ENCODE measurements around the gene QSOX1. TPM values are rescaled to one million over a fixed set of nuclear protein-coding genes. Genes with fewer than 3 reads are reported as not detected.

The QSOX1 gene
- total and polyA plus RNA-seq, 8 donors = 67.5 to 143 (median 112) TPM

GRCh38 chr1:180157576-180158057 is 2.9 kb downstream of the QSOX1 start:
- ATAC-seq = peak; percentile 67 to 75 (median 74)
- H3K27ac ChIP-seq = peak overlapping the region; percentile 77 to 94 (median 88)
- DNase-seq = peak in 5 of 6 donors; percentile 37 to 85 (median 81)

GRCh38 chr1:180158149-180159147 is 3.8 kb downstream of the QSOX1 start:
- H3K9me3 ChIP-seq = no peaks in the 10 kb centered on the region
- DNase-seq (peak; percentile 61 to 74 (median 72)), ATAC-seq (peak; percentile 43 to 46 (median 44)), FAIRE-seq (no peak)
- H3K4me1 ChIP-seq = peaks cover 19 to 56% (median 51%) of the 10 kb centered on the region in 3 donors
- peak overlapping the region; percentile 77 to 94 (median 88) for H3K27ac ChIP-seq
- H3K36me3 ChIP-seq = no peaks in the 10 kb centered on the region
- intact Hi-C loops (cut with DNase I) = no loop called here
- no peaks in the 10 kb centered on the region for H3K27me3 ChIP-seq
- WGBS, 2 donors = 27 to 32% methylated on average over 16 of the region's 16 CpGs
- no peak for TF ChIP-seq CTCF (IDR thresholded peaks at IDR 0.05)
- peak overlapping the region in 2 of 4 donors; percentile 9 to 10 for H3K4me3 ChIP-seq

More at GRCh38 chr1:180157576-180158057, 2.9 kb downstream of the QSOX1 start:
- no peak for FAIRE-seq
- 16 to 19% methylated on average over 3 of the region's 3 CpGs for WGBS, 2 donors
- peaks cover 19 to 51% (median 44%) of the 10 kb centered on the region in 3 donors for H3K4me1 ChIP-seq
- H3K9me3 ChIP-seq = no peaks in the 10 kb centered on the region
- no peaks in the 10 kb centered on the region for H3K27me3 ChIP-seq
- intact Hi-C loops (cut with DNase I) = no loop called here
- H3K4me3 ChIP-seq = no peak overlapping the region
- no peak for TF ChIP-seq CTCF (IDR thresholded peaks at IDR 0.05)
- H3K36me3 ChIP-seq = no peaks in the 10 kb centered on the region

- ATAC-seq (no peak), FAIRE-seq (no peak), DNase-seq (no peak)
- no peak for TF ChIP-seq CTCF (IDR thresholded peaks at IDR 0.05)
- no peaks in the 10 kb centered on the region for H3K36me3 ChIP-seq
- H3K9me3 ChIP-seq = no peaks in the 10 kb centered on the region
- H3K27me3 ChIP-seq = no peaks in the 10 kb centered on the region
- H3K27ac ChIP-seq = no peak overlapping the region
- H3K4me1 ChIP-seq = peaks cover 19 to 52% (median 52%) of the 10 kb centered on the region in 3 donors
- no peak overlapping the region for H3K4me3 ChIP-seq
- WGBS, 2 donors = 88 to 96% methylated on average over 1 of the region's 1 CpG
- intact Hi-C loops (cut with DNase I) = no loop called here
Measured at GRCh38 chr1:180160357-180160756, 5.7 kb downstream of the QSOX1 start.

- no peak for FAIRE-seq
Measured at GRCh38 chr1:180163041-180163440, 8.4 kb downstream of the QSOX1 start.

More at GRCh38 chr1:180163041-180163440, 8.4 kb downstream of the QSOX1 start:
- peak overlapping the region in 1 of 4 donors; percentile 19 for H3K27ac ChIP-seq
- intact Hi-C loops (cut with DNase I) = no loop called here
- H3K27me3 ChIP-seq = no peaks in the 10 kb centered on the region
- no peak overlapping the region for H3K4me3 ChIP-seq
- no peaks in the 10 kb centered on the region for H3K36me3 ChIP-seq
- ATAC-seq (no peak), DNase-seq (no peak)
- TF ChIP-seq CTCF (IDR thresholded peaks at IDR 0.05) = no peak
- H3K4me1 ChIP-seq = peaks cover 26 to 54% (median 51%) of the 10 kb centered on the region in 3 donors
- no peaks in the 10 kb centered on the region for H3K9me3 ChIP-seq
- 62 to 64% methylated on average over 2 of the region's 2 CpGs for WGBS, 2 donors

Data from pancreas (tissue), 10 donors.